Measurements from ENCODE around the gene FRY.

FRY gene

DNA sequence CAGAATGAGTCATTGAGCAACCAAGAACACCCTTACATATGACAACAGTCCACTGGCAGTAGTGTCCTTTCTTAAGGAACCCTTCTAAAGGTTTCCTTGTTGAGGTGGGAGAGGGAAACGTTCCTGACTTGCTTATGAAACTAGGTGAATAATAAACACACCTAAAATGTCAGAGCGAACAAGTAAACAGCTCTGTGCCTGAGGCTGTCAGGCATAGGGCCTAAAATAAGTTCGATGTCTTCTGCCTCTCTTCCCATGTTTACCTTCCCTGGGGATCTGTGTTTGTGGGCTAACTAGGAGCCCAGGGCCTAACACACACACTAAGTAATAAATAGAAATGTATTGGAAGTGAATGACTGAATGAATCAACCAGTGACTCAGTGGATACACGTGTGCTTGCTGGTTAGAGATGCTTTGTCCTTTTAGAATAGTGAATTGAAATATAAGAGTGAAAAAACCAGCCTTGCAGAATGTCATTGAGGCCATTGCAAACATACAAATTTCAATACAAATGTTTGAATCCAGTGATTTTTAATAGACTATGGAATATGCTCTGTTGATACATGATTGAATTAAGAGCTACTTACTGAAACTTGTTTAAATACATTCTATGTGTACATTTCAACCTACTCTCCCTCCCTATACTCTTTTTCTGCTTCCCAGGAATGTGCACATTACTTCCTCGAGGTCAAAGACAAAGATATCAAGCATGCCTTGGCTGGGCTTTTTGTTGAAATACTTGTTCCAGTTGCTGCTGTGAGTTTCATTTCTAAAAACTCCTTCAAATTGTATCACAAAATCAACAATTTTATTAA is 102.9 kb downstream of the FRY start:
- no peak for DNase-seq (ENCODE audit: low read depth)

DNA sequence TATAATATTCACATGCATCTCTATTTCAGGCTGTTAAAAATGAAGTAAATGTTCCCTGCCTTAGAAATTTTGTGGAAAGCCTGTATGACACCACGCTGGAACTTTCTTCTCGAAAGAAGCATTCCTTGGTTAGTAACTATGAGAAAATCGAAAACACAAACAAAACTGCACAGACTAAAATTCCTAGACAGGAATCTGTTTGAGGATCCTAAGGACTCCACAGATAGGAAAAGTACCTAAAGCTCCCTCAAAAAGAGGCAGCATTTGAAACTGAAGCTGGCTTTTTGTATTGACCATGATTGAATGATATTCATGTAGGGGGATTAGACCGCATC is 103.4 kb downstream of the FRY start:
- no peak for DNase-seq (ENCODE audit: low read depth)

DNA sequence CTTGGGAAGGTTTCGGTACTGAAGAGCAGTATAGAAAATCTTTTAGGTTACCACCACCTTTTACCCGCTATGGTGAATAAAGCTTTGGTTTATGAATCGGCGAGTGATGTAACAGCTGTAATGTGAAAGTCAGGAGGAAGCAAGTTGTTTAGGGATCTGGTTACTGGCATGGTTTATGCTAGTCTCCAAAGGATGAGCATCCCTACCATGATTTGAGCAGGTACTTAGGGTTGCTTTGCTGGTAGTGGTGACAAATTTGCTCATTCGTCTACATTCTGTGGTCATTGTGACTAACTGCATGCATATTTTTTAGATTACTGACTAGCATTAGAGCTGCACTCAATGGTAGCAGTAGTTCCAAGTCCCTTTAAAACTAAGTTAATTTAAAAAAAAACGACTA is 104.1 kb downstream of the FRY start:
- no peak for DNase-seq (ENCODE audit: low read depth)

DNA sequence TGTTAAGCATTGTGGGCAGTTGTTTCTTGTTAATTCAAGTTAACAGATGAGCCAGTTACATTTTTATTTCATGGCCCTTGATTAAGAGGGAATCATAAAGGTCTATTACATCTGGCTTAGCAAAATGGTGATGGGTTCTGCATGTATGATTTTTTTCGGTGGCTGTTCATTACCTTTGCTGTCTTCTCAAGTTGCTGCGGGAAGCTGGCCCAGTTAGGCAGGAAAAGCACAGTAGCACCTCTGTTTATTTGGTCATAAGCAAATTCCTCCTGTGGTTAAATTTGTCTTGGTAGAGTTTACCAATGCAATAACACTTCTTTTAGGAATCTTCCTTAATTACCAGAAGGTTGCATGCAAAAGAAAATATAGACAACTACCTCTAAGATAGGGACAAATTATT is 104.5 kb downstream of the FRY start:
- no peak for DNase-seq (ENCODE audit: low read depth)

DNA sequence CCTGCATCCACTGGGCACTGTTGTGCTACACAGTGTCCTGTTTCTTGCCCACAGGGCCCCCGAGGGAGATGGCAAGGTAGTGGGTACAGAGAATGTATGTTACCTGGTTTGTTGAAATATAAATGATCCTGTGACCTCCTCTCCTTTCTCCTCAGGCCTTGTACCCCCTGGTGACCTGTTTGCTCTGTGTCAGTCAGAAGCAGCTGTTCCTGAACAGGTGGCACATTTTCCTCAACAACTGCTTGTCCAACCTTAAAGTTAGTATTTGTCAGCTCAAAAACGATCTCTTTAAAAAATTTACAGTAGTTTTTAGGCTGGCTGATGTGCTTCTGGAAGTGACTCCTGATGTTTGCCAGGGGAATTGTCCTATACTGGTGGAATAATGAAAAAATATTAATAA is 105.1 kb downstream of the FRY start:
- DNase-seq (ENCODE audit: low read depth), result no peak

DNA sequence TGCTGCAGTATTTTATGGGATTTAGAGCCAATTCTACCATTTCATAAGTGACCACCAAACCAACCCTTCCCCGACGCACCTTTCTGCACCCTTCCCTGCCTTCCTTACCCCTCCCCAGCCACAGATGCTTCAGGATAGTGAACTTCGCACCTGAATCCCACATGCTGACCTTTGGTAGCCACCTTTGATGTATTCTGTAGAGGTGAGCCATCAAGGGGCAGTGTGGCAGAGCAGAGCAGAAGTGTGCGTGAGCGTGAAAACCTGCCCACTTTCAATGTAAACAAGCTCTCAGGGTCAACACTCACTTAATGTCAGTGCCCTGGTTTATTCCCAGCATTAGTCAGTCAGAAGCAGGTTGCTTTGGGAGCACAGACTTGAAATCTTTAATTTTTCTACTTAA is 107.7 kb downstream of the FRY start:
- DNase-seq (ENCODE audit: low read depth), result no peak

DNA sequence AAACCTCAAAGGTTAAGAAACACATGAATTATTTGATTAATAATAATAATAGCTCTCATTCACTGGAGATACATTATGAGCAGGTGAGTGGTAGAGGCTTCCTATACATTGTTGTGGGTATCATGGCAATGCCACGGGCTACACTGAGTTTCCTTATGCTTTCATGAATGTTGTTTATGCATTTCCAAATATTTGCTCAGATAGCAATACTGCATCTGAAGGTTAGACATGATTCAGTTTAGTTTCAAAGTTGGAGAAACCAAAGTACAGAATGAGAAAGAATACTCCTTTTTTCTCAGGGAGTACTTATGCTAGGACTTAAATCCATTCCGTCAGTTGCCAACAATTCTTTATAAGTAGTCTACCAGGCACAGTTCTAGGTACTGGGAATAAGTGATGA is 108.5 kb downstream of the FRY start:
- no peak for DNase-seq (ENCODE audit: low read depth)

DNA sequence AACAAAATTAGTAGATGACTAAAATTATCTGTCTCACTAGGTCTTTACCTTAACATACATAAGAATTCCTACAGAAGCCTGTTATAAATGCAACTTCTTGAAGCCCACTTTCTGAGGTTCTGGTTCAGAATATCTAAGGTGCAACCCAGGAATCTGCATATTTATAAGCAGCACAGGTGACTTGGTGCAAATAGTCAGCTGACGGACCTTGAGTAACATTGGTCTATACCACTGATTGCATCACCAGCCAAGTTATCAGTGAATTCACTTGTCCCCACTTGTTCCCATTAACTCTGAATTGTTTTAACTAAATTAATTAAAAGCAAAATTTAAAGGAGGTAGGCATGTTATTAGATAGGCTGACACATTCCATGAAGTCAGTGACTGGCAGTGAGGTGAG is 109.9 kb downstream of the FRY start:
- no peak for DNase-seq (ENCODE audit: low read depth)

DNA sequence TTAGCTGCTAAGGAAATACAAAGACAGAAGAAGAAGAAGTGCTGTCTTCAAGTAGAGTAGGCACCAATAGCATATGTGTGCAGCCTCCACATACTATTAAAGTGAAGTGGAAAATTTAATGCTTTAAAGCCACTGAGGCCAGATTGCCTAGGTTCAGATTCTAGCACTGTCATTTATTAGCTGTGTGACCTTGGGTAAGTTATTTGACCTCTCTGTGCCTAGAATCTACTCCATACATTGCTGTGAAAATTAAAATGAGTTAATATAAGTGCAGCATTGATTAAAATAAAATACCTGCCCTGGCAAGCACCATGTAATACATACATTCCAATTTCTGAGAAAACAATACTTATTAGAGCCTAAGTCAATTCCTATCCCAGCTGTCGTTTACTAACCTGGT is 110.5 kb downstream of the FRY start:
- no peak for DNase-seq (ENCODE audit: low read depth)

DNA sequence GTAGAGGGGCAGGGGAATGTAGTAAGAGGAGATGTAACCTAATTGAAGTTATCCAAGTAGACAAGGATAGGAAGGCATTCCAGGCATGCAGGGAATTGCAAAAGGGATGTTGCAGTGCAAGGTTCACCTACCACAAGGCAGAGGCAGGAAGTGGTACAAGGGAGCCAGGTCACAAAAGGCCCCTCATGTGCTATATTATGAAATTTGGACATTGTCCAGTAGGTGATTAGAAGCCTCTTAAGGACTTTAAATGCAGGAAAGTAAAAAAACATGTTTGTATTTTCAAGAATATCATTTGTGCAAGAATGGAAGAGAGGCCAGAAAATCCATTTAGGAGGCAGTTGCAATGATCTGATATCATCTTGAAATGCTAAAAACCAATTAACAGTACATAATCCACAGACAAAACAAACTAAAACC is 111.4 kb downstream of the FRY start:
- no peak for DNase-seq (ENCODE audit: low read depth)

DNA sequence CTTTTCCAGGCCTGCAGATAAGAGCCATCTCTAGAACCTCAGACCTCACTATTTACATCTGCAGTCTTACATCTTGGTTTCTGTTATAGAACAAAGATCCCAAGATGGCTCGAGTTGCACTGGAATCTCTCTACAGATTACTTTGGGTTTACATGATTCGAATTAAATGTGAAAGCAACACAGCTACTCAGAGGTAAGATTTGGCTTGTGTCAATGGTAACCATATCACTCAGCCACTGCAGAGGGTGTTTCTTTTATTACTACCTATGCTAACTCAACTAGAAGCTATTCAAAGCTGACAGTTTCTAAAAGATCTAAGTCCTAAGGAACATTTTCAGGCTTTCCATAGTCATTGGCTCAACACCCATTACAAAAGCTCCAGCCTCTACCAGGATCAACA is 115.6 kb downstream of the FRY start:
- no peak for DNase-seq (ENCODE audit: low read depth)

DNA sequence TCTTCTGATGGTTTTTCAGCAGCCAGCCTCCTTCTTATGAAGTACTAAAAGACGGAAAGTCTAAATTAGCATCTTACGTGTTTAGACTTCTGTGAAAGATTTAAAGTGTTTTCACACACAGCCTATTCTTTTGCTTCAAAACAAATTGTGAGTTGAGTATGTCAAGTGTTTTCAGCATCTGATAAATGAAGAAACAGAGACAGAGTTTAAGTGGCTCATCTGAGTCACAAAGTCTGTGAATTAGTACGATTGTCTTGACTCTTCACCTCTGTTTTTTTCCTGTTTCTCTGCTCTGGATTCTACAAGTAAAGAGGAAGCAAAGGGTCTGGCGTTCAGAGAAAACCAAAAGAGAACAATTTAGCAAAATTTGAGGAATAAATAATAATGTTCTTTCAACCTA is 116.4 kb downstream of the FRY start:
- DNase-seq (ENCODE audit: low read depth), result no peak

DNA sequence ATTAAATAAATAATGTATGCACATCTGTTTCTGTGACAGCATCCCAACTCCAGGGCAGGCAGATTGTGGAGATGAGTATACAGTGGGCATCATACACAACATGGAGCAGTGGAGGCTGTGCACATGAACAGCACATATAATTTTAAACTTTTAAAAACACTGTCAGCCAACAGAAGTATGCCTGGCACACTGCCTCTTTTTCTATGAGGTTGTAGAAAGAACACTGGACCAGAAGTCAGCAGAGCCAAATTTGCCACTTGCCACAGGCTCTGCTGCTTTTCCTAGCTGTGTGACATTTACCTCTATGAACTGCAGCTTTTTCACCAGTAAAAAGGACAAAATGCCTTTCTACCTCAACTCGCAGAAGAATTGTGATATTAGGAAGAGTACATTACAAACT is 118.7 kb downstream of the FRY start:
- DNase-seq (ENCODE audit: low read depth), result no peak

DNA sequence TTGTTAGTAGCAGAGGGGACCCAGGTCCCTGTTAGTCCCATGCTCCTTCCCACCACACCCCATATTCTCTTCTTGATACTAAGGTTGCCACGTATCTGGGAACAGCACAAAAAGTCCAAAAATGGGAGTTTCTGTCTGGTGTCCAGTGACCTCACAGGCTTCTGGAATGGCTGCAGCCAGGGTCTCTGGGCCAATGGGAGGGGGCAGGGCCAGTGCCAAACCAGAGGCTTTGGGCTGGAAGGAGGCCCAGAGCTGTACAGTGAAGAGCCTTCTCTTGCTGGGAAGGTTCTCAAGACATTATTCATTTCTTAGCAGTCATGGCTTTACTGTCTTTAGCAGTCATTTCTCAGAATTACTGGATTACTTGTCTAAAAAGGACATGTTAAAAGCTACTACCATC is 119.2 kb downstream of the FRY start:
- DNase-seq (ENCODE audit: low read depth), result no peak

DNA sequence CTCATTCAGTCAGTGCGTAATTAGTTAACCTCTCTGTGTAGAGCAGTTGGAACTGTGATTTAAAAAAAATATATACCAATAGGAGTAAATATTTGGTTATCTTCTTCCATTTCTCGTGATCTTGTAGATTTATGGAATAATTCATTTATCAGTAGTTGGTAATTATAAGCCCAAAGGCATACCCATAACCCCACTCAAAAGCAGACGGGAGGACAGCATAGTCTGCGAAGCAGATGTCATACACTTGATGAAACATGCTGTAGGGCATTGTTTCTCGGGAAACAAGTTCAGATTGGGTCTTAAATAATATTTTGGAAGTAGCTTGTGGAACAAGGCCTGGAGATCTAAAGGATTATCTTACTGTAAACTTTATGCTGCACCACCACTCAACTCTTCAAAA is 119.7 kb downstream of the FRY start:
- DNase-seq (ENCODE audit: low read depth), result no peak

DNA sequence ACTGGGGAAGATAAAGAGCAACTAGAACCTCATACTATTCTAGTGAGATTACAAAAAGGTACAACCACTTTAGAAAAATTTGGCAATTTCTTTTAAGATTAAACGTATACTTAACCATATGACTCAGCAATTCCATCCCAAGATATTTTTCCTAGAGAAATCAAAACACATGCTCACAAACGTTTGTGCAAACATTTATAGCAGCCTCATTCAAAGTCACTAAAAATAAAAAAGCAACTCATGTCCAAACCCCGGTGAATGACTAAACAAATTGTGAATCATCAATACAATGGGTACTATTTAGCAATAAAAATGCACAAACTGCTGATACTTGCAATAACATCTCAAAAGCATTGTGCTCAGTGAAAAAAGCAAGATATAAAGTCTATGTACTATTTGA is 121.5 kb downstream of the FRY start:
- DNase-seq (ENCODE audit: low read depth), result no peak

DNA sequence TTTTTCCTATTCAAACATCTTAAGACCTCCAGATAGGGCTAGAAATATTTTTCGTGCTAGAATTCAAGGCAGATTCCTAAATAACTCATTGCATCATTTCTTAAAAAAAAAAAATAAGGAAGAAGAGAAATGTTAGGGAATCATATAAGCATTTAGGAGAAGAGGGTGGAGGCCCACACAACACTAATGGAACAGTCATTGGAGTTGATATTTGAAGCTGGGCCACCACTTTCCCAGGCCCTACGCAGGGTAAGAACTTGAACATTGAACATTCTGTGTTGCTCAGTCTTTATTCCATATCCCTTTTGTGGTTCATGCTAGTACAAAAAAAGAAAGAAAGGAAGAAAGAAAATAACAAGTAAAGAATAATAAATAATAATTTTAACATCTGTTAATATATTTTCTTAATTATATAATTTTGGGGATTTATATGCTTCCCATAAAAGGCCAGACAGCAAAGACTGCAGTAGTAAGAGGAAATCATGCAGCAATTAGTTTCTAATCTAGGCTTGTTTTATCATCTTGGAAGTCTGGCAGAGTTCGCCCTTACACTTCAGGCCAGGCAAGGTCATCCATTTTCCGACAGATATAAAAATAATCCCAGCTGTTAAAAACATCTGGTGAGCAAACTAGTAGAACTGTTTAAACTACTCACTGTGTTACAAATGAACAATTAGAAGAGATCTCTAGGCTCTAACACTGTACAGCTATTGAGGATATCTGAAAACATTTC is 127.7 kb downstream of the FRY start:
- no peak for DNase-seq (ENCODE audit: low read depth)

DNA sequence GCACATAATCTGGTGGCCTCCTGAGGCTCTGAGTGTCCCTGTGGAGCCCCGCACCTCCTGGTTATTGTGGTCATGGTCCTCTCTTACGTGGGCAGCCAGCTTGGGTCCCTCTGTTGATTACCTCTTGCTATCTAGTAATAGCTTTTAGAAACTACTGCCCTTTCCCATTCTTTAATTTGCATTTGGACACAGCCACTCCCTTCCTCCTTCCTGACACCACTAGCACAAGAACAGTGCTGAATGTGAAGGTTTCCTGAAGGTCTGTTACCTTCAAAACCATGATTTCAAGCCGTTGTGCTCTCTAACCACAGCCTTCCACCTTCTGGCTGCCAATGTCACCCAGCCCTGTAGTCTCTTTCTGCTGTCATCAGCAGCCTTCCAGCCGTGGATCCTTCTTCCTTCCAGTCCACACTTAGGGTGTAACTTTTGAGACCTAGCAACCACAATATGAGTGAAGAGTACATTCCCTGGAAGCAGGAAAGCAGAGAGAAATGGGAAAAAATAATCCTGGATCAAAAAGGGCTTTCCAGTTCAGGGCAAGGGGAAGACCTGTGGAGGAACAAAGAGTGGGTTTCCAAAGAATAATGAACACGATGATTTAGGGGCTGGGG is 130.9 kb downstream of the FRY start:
- DNase-seq (ENCODE audit: low read depth), result no peak

DNA sequence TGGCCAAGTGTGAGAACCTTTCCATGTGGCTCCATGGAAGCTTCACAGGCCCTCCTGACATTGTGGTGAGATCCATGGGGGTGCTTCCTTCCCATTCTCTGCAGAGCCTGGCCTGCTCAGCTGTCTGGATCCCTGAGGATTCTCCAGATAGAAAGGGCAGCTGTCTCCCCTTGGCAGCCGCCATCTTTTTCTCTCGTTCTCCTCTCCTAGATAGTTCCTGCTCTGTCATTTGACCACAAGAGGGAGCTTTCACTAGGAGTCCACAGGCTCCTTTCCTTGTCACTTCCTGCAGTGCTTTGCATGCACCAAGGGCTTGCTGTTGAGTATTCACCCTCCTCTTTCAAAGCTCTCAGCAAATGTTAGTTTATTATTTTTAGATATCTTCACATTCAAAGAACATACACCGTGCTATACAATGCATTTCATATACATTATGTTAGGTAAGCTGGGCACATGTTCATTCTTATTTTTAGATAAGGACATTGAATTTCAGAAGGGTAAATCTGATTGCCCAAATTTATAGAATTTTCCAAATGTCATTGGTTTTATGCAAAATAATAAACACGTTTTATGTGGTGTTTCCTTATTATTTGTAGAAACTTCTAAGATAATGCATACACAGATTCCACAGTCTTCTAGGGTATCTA is 133.2 kb downstream of the FRY start:
- peak; percentile 13 for DNase-seq (ENCODE audit: low read depth)

DNA sequence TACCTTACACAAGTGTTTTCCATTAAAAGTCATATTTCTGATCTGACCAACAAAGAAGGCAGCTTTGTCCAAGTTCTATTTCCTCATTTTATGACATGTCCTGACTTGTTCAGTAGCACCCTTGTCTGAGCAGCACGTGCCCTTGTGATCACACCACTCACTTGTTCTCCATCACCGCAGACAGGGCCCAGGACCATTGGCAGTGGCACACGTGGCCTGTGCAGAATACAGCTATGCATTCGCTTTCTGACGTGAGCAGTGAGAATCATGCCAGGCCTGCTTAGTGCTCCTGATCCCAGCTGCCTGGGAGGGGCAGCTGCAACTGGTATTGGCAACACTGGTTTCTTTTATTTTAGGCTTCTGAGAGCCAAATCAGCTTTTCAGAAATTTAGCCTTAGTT is 134.2 kb downstream of the FRY start:
- no peak for DNase-seq (ENCODE audit: low read depth)

DNA sequence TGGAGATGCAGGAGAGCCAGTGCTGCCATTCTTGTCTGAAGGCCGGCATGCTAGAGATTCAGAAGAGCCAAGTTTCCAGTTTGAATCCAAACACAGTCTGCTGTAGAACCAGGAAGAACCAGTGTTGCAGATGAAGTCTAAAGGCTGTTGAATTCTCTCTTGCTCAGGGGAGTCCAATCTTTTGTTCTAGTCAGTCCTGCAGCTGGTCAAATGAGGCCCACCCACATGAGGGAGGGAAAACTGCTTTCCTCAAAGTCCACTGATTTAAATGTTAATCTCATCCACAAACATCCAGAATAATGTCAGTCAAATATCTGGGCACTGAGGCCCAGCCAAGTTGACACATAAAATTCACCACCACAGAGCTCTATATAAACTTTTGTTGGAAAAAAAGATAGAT is 136.6 kb downstream of the FRY start:
- DNase-seq (ENCODE audit: low read depth), result no peak

DNA sequence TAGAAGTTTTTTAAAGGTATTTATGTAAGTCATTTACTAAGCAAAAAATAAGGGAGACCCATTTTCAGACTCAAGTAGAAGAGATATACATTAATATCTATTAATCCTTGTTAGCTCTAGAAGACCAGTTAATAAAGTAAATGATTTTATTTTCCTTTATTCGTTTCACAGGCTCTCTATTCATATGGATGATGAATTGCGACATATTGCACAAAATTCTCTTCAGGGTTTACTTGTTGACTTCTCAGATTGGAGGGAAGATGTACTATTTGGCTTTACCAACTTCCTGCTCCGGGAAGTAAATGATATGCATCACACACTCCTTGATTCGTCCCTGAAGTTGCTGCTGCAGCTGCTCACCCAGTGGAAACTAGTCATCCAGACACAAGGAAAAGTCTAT is 139.3 kb downstream of the FRY start:
- no peak for DNase-seq (ENCODE audit: low read depth)

DNA sequence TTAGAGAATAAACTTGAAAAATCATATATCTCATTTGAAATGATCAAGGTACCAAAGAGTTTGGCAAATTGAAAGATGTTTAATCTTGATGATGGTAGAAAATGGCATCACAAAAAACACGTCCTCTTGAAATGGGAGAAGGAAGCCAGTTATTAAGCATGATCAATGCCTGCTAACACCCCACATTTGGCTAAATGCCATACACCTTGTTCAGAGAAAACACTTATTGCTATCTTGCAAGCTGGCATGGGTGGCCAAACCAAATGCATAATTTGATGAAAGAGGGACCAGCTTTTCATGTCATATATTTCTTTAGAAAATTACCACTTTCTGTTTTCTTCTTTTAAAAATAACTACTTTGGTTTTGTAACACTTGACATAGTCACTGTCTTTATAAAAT is 142.3 kb downstream of the FRY start:
- no peak for DNase-seq (ENCODE audit: low read depth)

All from stimulated activated CD4-positive, alpha-beta T cell treated with anti-CD3 and anti-CD28 coated beads, Interleukin-2, amount 100 ng/mL, for 4 hours (primary cell).